GM20431 (cell line): ENCODE data around the gene PTGES2.

ENCODE experiments used
- in situ Hi-C: fragments of 300-500 bp; cut with MseI, MboI; formaldehyde crosslinking; loops from one replicate; pipeline ENCODE4 v1.15.0; 2020; ENCODE audit warnings: low sequenced_read_pairs; ENCODE audit not compliant: unreplicated experiment

The PTGES2 gene

DNA sequence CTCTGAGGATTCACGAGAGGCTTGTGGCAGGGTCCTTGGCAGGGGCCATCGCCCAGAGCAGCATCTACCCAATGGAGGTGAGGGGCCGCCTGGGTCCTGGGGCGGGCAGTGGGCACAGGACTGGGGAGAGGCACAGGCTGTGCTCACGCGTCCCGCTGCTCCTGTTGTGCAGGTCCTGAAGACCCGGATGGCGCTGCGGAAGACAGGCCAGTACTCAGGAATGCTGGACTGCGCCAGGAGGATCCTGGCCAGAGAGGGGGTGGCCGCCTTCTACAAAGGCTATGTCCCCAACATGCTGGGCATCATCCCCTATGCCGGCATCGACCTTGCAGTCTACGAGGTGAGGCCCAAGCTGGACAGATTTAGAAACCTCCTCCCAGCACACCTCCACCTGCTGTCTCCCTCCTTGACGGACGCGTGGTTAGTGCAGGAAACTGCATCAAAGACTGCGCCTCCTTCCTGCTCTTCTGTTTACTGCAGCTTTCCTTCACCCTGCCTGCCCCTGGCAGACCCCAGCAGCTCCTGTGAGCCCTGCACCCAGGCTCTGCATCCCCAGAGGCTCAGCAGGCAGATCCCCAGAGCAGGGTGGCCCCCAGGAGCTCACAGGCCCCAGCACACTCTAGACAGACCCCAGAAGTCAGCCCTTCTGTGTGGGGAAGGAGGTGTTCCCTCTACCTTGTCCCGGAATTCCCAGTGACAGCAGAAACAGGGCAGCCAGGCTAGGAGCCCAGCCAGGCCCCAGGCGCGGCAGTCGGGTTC is 21.2 kb downstream of the PTGES2 start:
- in situ Hi-C loops: no loop called here

DNA sequence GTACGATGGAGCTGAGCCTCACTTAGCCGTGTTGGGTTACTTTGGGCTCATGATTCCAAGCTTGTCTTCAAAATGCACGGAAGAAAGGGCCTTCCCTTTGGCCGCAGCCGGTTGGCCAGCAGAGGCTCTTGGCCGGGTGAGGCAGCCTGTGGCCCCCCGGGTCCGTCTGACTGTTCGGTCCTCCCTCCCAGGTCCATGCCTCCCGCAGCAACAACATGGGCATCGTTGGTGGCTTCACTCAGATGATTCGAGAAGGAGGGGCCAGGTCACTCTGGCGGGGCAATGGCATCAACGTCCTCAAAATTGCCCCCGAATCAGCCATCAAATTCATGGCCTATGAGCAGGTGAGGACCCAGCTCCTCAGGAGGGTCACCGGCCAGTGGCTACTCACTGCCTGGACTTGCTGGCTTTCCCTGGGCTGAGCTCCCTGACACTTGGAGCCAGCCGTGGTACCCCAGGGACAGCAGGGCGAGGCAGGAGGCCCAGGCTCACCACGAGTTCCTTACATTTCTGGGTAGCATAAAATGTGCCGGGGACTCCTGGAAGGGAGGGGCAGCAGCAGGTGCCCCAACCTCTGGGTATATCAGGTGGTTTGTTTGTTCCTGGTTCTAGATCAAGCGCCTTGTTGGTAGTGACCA is 21.9 kb downstream of the PTGES2 start:
- in situ Hi-C loops: no loop called here

DNA sequence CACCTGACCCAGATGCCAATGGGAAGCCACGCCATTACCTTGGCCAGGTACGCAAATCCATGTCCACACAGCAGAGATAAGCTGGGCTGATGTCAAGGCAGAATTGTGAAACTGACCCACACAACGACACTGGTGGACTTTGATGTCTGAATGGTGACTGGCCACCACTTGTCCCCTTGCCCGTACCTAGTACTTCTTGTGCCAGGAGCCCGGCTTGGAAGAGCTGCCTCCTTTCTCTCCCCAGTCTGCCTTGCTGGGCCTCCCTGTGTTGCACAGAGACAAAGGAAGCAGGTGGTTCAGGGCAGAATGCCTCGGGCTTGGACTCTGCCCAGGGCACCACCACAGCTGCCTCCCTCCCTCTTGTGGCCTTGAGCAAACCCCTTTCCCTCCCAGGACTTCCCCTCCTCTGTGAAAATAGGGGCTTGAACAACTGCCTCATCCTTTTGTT is 23.3 kb downstream of the PTGES2 start:
- in situ Hi-C loops: no loop called here

DNA sequence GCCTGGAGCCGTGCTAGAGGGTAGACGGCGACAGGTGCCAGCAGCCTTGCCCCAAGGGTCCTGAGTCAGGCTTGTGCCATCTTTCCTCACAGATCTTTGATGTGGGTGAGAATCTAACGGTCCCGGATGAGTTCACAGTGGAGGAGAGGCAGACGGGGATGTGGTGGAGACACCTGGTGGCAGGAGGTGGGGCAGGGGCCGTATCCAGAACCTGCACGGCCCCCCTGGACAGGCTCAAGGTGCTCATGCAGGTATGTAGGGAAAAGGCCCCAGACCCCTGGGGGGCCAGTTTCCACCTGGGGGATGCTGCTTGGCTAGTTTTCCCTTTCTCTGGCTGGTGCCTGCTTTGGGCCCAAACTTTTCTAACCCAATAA is 24.0 kb downstream of the PTGES2 start:
- in situ Hi-C loops: no loop called here

DNA sequence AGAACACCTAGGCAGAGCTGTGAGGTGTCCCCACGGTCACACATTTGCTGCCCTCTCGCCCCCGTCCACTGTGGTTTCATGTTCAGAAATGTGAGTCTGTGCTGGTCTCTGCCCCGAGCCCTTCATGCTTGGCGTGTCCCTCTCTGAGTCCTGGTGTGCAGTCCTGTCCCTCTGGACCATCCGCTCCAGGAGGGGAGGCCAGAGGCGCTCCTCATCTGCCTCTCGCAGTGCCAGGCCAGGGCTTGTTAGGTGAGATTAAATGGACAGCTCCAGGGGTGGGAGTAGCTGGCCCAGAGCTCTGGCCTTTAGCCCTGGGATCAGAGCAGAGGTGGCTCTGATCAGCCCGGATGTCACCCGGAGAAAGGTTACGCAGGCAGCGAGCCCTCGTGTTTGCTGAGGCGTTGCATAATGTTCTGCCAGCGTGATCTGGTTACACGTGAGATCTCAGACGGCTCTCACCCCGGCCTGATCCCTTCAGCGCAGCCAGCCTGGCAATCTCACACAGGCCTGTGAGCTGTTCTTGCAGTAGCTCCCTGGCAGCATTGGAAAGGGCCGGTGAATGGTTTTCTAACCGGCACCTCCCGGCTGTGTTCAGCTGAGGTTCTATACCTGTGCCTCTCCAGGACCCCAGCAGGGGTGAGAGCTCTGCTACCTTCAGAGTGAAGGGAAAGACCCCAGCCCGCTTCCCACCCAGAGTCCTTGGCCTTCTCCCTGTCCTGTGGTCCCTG is 24.5 kb downstream of the PTGES2 start:
- in situ Hi-C loops: no loop called here

DNA sequence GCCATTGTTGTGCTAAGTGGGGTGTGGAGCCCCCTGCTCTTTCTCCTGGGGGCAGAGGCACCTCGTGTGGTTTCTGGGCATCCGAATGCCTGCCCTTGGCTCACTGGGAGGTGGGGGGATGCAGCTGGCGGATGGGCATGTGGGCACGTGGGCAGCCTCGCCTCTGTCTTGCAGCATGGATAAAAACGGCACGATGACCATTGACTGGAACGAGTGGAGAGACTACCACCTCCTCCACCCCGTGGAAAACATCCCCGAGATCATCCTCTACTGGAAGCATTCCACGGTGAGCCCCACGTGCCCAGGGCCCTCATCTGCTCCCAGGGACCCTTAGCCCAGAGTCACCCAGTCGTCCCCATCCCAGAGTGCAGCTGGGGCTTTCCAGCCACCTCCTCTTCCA is 25.3 kb downstream of the PTGES2 start:
- in situ Hi-C loops: no loop called here

DNA sequence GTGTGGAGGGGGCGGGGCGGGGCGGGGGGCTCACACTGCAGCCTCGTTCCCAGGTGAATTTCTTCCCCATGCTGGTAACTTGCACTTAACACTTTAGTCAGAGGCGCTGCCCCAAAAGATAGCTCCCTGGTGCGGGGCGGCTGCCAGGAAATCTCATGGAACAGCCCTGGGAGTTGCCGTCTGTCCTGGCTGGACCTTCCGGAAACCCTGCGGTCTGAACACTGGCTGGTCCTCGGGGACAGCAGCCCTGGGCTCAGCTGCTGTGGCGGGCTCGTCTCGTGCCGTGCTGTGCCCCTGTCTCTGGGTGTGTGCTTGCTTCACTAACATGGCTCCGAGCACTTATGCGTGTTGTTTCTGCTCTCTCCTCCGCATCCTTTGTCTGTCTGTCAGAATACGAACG is 25.8 kb downstream of the PTGES2 start:
- in situ Hi-C loops: no loop called here

DNA sequence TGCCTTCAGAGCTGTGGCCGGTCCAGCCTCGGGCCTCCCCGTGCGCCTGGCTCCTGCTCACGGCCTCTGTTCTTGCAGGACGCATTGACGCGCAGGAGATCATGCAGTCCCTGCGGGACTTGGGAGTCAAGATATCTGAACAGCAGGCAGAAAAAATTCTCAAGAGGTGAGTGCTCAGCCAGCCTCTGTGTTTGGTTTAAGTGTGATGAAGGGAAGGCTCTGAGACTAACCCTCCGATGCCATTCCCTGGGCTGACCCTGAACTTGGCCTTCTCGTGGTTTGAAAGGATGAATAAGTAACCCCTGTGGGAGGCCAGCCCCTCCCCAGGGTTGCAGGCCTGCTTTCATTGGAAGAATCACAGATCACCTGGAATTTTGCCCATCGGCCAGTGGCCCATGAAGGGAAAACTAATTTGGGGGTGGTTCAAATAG is 26.3 kb downstream of the PTGES2 start:
- in situ Hi-C loops: no loop called here

DNA sequence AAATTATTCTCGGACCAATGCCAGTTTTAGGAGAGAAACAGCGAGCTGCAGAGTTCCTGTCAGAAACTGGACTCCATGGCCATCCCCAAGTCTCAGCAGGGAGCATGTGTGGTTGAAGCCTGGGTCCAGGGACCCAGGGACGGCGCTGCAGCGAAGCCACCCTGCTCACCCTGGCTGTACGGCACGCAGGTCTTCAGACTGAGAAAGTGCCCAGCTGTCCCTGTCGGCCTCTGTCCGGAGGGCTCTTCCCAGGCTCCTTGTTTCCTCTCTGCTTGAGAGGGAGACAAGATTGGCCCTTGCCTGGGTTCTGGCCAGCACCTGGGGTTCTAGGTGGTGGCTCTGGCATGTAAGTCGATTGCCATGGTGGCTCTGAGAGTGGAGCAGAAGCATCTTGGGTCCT is 26.9 kb downstream of the PTGES2 start:
- in situ Hi-C loops: no loop called here

DNA sequence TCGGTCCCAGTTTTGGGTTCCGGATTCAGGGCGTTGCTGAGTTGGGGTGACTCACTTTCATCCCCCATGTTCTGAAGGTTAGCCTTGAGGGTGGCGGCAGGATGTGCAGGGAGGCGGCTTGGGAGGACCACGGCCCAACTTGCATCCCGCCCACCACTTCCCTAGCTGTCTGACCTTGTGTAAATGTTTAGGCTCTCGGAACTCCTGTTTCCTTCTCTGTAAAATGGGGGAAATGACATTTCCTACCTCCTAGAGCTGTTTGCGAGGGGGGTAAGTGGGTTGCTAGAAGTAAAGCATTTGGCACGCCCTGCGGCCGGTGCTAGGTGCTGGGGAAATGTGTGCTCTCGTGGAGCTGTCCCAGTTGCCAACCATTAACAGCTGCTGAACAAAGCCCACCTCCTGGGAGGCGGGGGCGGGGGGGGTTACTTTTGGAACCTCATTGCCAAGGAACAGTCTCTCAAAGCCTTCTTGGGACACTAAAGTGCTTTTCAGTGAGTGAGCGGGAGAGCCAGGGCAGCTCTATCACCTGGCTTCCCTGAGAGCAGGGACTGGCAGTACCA is 27.5 kb downstream of the PTGES2 start:
- in situ Hi-C loops: no loop called here

DNA sequence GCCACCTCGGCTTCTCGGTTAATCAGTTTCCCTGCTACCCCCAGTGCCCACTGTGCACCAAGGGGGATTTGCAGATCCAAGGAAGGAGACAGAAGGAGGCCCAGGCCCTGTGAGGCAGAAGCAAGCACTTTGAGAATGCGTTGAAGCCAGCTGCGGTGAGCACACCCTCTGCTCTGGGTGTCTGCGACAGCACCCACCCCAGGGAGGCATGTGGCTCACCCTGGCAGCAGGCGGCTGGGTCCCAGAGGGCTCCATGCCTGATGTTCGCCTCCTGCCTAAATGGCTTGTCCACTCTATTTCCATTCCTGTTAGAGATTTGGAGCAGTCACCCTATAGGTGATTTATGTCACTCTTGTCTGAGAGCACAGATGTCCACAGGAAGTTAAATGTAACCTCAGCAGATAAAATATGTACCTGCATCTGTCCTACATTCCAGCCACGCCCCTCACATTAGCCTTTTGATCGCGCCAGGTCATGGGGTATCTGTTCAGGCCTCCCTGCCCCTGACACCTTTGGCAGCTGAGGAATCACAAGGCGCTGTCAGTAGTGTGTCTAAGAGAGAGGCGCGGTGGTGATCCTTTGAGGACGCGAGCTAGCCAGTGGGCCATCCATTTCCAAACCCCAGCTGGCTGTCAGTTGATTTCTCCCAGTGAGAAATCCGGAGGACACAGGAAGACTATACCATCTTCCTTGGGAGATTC is 28.1 kb downstream of the PTGES2 start:
- in situ Hi-C loops: no loop called here

DNA sequence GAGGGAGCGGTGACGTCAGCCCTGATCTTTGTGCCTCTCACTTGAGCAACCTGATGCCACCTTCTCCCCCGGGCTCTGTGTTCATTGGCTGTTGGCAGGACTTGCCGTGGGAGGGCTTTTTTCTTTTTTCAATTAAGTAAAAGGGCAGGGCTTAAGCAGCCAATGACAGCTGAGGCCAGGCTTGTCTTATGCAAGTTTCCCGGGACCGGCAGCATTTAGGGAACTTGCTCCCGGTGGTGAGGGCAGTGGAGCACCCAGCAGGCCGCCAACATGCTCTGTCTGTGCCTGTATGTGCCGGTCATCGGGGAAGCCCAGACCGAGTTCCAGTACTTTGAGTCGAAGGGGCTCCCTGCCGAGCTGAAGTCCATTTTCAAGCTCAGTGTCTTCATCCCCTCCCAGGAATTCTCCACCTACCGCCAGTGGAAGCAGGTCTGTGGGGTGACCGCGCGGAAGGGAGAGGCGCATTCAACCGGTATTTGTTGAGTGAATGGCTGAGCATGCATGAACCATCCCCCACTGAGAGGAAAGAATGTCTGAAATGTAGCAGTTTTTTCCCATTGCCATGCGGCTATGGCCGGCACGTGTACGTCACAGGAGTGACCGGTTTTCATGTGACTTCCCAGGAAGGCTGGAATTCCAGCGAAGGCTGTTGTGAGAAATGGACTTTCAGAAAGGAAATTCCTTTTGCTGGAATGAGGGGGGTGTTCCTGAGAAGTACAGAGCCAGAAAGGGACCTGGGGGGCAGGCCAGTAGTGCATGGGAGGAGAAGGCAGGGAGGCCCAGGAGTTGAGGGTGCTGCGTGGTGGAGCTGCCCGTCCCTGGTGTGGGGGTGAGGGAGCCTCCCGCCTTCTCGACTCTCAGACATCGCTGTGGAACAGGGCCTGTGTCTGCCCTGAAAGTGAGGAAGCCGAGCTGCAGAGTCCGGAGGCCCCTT is 29.0 kb downstream of the PTGES2 start:
- in situ Hi-C loops: no loop called here

DNA sequence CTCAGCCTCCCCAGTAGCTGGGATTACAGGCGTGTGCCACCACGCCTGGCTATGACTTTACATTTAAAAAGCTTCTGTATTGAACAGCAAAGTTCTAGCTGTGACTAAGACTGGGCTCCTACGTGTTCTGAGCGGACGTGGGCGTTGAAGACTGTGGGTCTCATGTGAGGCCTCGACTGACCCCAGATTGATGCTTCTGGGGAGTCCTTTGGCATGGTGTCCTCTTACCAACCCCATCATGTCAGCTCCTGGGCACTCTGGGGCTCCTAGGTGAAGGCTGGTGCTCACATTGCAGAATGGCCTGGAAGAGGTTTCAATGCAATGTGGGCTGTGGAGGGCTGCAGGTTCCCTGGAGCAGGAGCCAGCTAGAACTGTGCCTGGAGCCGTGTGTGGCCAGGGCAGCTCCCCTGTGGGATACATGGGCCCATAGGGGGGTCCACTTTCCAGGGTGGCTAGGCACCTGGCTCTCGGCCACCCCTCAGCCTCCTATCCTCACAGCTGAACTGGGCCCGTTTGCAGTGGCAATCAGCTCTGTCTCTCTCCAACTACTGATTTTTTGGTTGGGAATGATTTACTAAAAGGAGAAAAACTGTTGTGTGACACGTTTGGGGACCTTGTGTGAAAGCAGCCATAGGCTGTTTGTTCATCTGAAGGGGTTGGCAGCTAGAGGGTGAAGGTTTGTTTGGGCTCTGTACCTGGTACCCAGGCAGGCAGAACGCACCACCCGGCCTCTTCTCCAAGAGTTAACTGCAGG is 29.8 kb downstream of the PTGES2 start:
- in situ Hi-C loops: no loop called here

DNA sequence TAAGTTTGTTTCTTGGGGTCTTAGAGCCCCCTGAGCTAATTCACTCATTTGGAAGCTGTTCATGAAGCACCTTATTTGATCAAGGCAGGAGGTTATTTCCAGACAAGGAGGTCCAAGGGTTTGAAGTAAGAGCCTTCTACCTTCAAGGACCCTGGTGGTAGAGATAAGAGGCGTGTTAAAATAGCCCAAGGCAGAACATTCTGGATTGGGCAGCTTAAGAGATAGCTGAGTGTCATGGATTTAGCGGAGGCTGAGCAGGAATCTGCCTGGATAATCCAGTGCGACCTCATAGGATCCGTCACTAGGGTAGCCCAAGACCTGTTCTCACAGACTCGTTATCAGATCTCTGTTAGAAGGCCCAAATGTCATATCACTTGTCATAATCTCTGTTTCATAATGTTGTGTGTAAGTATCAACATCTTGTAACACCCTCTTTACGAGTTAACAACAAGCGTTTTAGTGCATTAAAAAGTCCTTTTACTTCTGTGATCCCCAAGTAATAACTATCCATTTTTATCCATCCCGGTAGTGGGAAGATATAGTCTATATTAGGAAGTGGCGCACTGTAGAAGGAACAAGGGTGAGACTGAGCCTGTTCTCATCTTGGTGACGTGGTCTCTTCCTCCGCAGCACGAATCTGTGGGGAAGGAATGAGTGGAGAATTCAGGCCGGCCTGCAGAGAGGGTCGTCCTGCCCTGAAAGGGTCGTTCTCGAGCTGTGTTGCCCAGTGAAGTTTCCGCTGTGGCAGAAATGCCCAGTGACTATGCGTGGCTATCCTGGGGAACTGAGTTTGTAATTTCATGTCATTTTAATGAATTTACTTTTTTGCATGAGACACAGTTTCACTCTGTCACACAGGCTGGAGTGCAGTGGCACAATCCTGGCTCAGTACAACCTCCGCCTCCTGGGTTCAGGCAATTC is 30.7 kb downstream of the PTGES2 start:
- in situ Hi-C loops: no loop called here

DNA sequence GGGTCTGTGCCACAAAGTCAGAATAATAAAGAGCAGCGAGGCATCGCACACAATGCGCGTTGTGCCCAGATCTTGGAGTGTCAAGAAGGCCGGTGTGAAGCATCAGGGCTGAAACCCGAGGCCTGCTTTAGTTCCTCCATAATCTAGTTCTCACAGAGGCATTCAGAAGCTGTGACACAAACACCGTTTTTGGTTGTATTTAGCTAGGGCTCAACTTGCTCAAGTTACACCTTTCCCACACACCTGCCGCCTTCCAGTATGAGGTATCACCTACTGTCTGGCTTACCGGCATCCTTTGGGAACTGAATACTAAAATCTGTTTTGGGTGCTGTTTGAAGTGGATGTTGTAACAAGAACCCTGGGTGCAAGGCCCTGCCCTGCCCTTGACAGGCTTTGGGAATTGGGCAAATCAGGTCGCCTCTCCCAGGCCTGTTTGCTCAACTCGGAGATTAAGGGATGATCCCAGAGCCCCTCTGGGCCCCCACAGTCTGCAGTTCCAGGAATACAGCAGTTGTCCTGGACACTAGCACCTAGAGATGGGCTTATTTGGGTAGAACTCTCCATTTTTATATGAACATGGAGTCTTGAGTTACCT is 32.5 kb downstream of the PTGES2 start:
- in situ Hi-C loops: no loop called here

DNA sequence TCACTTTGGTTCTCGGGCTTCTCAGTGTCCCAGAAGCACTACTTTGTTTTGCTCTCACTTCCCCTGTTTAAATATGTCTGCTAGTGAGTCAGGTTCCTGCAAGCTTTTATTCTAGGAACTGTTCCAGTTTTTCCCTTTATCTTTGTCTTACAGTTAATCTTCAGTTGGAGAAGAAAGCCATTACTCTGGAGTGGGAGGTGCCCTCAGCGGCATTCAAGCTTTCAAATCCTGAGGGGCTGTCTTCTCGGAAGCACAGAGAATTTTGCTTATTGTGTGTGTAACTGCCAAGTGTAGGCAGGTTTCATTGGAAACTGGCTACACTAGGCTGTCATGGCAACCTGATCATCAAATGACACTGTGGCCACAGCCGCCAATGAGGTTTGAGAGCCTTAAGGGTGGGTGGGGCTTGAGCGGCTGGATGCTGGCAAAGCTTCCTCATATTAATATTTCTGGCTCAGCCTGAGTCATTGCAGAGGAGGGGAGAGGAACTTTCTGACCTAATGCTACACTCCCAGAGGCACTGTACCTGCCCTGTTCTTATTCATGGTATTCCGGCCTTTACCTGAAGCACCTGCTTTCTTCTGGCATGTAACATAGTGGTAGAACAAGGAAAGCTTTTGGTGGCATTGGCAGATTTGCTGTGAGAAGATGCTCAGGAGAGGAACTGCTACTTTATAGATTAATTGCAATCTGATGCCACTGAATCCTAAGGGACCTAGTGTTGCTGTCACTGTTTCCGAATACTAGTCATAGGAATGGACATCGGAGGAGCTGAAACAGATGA is 33.2 kb downstream of the PTGES2 start:
- in situ Hi-C loops: no loop called here
